Measurements from ENCODE around the gene MPC1L. TPM values are rescaled to one million over a fixed set of nuclear protein-coding genes. Genes with fewer than 3 reads are reported as not detected.

Gene MPC1L
- polyA plus RNA-seq, 1 donor (not counting 4 experiments of a cell fraction or from before 2014, with no cell fraction given), result not detected

- FAIRE-seq, result no peak
- H3K36me3 ChIP-seq (ENCODE audit: control insufficient read depth in 2 of 2, extremely low read depth in 1 of 2, insufficient read depth in 2 of 2, low read length in 2 of 2), result peaks cover 0 to 4% of the 10 kb centered on the region in 2 experiments
Observed at GRCh38 chrX:40603446-40603845, 19.8 kb upstream of the MPC1L start.

GRCh38 chrX:40607381-40607780 lies 15.8 kb upstream of the MPC1L start:
- no peak for FAIRE-seq
- TF ChIP-seq EZH2 (IDR thresholded peaks at IDR 0.05; ENCODE audit: low read length) (no peak), CTCF (optimal IDR thresholded peaks at IDR 0.05 in 1 of 3, IDR thresholded peaks at IDR 0.05 in 1 of 3, conservative IDR thresholded peaks at IDR 0.05 in 1 of 3; ENCODE audit: extremely low read depth in 1 of 3, insufficient read depth in 2 of 3, low read length in 3 of 3) (no peak)

More at GRCh38 chrX:40603446-40603845, 19.8 kb upstream of the MPC1L start:
- Histone ChIP-seq H3K9ac (ENCODE audit: control insufficient read depth, extremely low read depth, insufficient read depth, low read length) (no peak overlapping the region), H4K20me1 (ENCODE audit: control insufficient read depth, extremely low read depth, insufficient read depth, low read length) (no peaks in the 10 kb centered on the region), H3K9me1 (ENCODE audit: control insufficient read depth, extremely low read depth, insufficient read depth, low read length) (no peaks in the 10 kb centered on the region), H3K4me3 (ENCODE audit: control insufficient read depth in 2 of 3, extremely low read depth in 1 of 3, insufficient read depth in 2 of 3, low read depth in 1 of 3, low read length in 3 of 3) (no peak overlapping the region), H3K27me3 (ENCODE audit: control insufficient read depth, extremely low read depth, insufficient read depth, low read length) (no peaks in the 10 kb centered on the region), H2AFZ (ENCODE audit: control insufficient read depth, low read length) (no peak overlapping the region), H3K4me1 (ENCODE audit: control insufficient read depth, extremely low read depth, insufficient read depth, low read length) (no peaks in the 10 kb centered on the region), H3K4me2 (ENCODE audit: control insufficient read depth, extremely low read depth, insufficient read depth, low read depth, low read length) (no peak overlapping the region), H3K79me2 (ENCODE audit: control insufficient read depth, insufficient read depth, low read length) (no peaks in the 10 kb centered on the region), H3K27ac (ENCODE audit: control insufficient read depth, insufficient read depth, low read length) (no peak overlapping the region), H3K9me3 (ENCODE audit: control insufficient read depth, low read depth, low read length) (no peaks in the 10 kb centered on the region)
- dilution Hi-C loops (cut with MboI; ENCODE audit: extremely low pct_ligation_motif_present, low sequenced_read_pairs), result no loop called here
- DNase-seq (ENCODE audit: low read depth, low spot score), result no peak
- TF ChIP-seq CTCF (optimal IDR thresholded peaks at IDR 0.05 in 1 of 3, IDR thresholded peaks at IDR 0.05 in 1 of 3, conservative IDR thresholded peaks at IDR 0.05 in 1 of 3; ENCODE audit: extremely low read depth in 1 of 3, insufficient read depth in 2 of 3, low read length in 3 of 3) (no peak), EZH2 (IDR thresholded peaks at IDR 0.05; ENCODE audit: low read length) (no peak)

More at GRCh38 chrX:40607381-40607780, 15.8 kb upstream of the MPC1L start:
- H4K20me1 ChIP-seq (ENCODE audit: control insufficient read depth, extremely low read depth, insufficient read depth, low read length), result no peaks in the 10 kb centered on the region
- no peaks in the 10 kb centered on the region for H3K36me3 ChIP-seq (ENCODE audit: control insufficient read depth in 2 of 2, extremely low read depth in 1 of 2, insufficient read depth in 2 of 2, low read length in 2 of 2)
- H3K4me3 ChIP-seq (ENCODE audit: control insufficient read depth in 2 of 3, extremely low read depth in 1 of 3, insufficient read depth in 2 of 3, low read depth in 1 of 3, low read length in 3 of 3), result no peak overlapping the region
- H2AFZ ChIP-seq (ENCODE audit: control insufficient read depth, low read length), result no peak overlapping the region
- no peak for DNase-seq (ENCODE audit: low read depth, low spot score)
- no peak overlapping the region for H3K27ac ChIP-seq (ENCODE audit: control insufficient read depth, insufficient read depth, low read length)
- H3K4me2 ChIP-seq (ENCODE audit: control insufficient read depth, extremely low read depth, insufficient read depth, low read depth, low read length), result no peak overlapping the region
- no peaks in the 10 kb centered on the region for H3K79me2 ChIP-seq (ENCODE audit: control insufficient read depth, insufficient read depth, low read length)
- H3K9ac ChIP-seq (ENCODE audit: control insufficient read depth, extremely low read depth, insufficient read depth, low read length), result no peak overlapping the region
- dilution Hi-C loops (cut with MboI; ENCODE audit: extremely low pct_ligation_motif_present, low sequenced_read_pairs), result no loop called here
- H3K9me1 ChIP-seq (ENCODE audit: control insufficient read depth, extremely low read depth, insufficient read depth, low read length), result no peaks in the 10 kb centered on the region
- no peaks in the 10 kb centered on the region for H3K4me1 ChIP-seq (ENCODE audit: control insufficient read depth, extremely low read depth, insufficient read depth, low read length)
- H3K9me3 ChIP-seq (ENCODE audit: control insufficient read depth, low read depth, low read length), result no peaks in the 10 kb centered on the region
- no peaks in the 10 kb centered on the region for H3K27me3 ChIP-seq (ENCODE audit: control insufficient read depth, extremely low read depth, insufficient read depth, low read length)
